MCF 10A (cell line): ENCODE results near the gene FERMT3. TPM values are rescaled to one million over a fixed set of nuclear protein-coding genes. Genes with fewer than 3 reads are reported as not detected.
A peak's percentile ranks its signal among the peaks of the same experiment; 100 is the strongest.

Source experiments
- BruUV-seq: library from RNA; stranded (reverse); fragments of 400-500 nt; replicated peaks from 2 replicates; lab custom pipeline; 2021; lab: Mats Ljungman, UMichigan
- CTCF ChIA-PET: fragments of 300-600 bp; sonication (Branson Sonifier 250); formaldehyde crosslinking; extraction: SDS; loops from one replicate; lab custom pipeline; 2021; ENCODE audit warnings: antibody characterized with exemption, inconsistent platforms; lab: Yijun Ruan, JAX
- POLR2A ChIA-PET: fragments of 300-600, 350-650 bp; sonication (Branson Sonifier 250); formaldehyde crosslinking; extraction: SDS; loops from one replicate; lab custom pipeline; 2020; ENCODE audit warnings: antibody characterized with exemption, inconsistent platforms; lab: Yijun Ruan, JAX
- DNase-seq: peaks from one replicate; pipeline ENCODE4 v3.0.0-alpha.2; 2018; ENCODE audit not compliant: unreplicated experiment
- H3K27ac Mint-ChIP-seq: one replicate; pipeline ENCODE4 v1.8.0; 2022; ENCODE audit warnings: mild to moderate bottlenecking, low read depth, mixed read lengths; ENCODE audit not compliant: unreplicated experiment
- H3K27me3 Mint-ChIP-seq: one replicate; pipeline ENCODE4 v1.8.0; 2022; ENCODE audit warnings: mixed read lengths; ENCODE audit not compliant: insufficient read depth, unreplicated experiment
- H3K36me3 Mint-ChIP-seq: one replicate; pipeline ENCODE4 v1.8.0; 2022; ENCODE audit warnings: mild to moderate bottlenecking, moderate library complexity, mixed read lengths; ENCODE audit not compliant: insufficient read depth, unreplicated experiment
- H3K4me1 Mint-ChIP-seq: one replicate; pipeline ENCODE4 v1.8.0; 2022; ENCODE audit warnings: mixed read lengths; ENCODE audit not compliant: insufficient read depth, unreplicated experiment
- H3K4me3 Mint-ChIP-seq: one replicate; pipeline ENCODE4 v1.8.0; 2022; ENCODE audit warnings: mild to moderate bottlenecking, moderate library complexity, mixed read lengths; ENCODE audit not compliant: unreplicated experiment
- H3K9me3 Mint-ChIP-seq: one replicate; pipeline ENCODE4 v1.8.0; 2022; ENCODE audit warnings: mixed read lengths; ENCODE audit not compliant: unreplicated experiment
- intact Hi-C: fragments of 100-400 bp; cut with micrococcal nuclease; formaldehyde crosslinking; loops from 2 replicates; pipeline ENCODE4 v1.14.1; 2022
- total RNA-seq: library from RNA; stranded (reverse); gene quantifications from 2 replicates; pipeline ENCODE4 v1.2.3, GENCODE V29; 2022
- TF ChIP-seq, protein P1 (sequence below): fragments of 200-600 bp; IDR thresholded peaks from one replicate; pipeline ENCODE4 v1.8.0; 2022; ENCODE audit warnings: antibody characterized with exemption, mild to moderate bottlenecking; ENCODE audit not compliant: unreplicated experiment

FERMT3 gene
- total RNA-seq, 1 experiment from 2014 or later: 0.44 TPM

DNA sequence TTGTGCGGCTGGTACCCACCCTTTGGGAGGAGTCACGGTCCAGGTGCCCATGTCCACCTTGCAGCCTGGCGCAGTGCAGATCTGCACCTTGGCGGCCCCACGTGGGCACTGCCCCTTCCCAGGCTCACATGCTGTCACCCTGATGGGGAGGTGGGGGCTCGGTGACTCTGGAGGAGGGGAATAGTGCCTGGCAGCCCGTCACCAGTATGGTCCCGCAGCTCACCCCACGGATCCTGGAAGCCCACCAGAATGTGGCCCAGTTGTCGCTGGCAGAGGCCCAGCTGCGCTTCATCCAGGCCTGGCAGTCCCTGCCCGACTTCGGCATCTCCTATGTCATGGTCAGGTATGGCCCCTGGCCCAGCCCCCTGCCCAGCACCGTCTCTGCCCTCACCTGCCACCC, 14.3 kb downstream of the FERMT3 start:
- H3K36me3 Mint-ChIP-seq: peaks cover 14% of the 10 kb centered on the region
- no peak for DNase-seq
- POLR2A ChIA-PET: no interaction called here
- H3K9me3 Mint-ChIP-seq: no peaks in the 10 kb centered on the region
- no peak overlapping the region for H3K27ac Mint-ChIP-seq
- no peaks in the 10 kb centered on the region for H3K27me3 Mint-ChIP-seq
- BruUV-seq: no TSS peak
- intact Hi-C loops: no loop called here
- peaks cover 8% of the 10 kb centered on the region for H3K4me1 Mint-ChIP-seq
- TF ChIP-seq, protein P1, sequence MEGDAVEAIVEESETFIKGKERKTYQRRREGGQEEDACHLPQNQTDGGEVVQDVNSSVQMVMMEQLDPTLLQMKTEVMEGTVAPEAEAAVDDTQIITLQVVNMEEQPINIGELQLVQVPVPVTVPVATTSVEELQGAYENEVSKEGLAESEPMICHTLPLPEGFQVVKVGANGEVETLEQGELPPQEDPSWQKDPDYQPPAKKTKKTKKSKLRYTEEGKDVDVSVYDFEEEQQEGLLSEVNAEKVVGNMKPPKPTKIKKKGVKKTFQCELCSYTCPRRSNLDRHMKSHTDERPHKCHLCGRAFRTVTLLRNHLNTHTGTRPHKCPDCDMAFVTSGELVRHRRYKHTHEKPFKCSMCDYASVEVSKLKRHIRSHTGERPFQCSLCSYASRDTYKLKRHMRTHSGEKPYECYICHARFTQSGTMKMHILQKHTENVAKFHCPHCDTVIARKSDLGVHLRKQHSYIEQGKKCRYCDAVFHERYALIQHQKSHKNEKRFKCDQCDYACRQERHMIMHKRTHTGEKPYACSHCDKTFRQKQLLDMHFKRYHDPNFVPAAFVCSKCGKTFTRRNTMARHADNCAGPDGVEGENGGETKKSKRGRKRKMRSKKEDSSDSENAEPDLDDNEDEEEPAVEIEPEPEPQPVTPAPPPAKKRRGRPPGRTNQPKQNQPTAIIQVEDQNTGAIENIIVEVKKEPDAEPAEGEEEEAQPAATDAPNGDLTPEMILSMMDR: no peak
- no peak overlapping the region for H3K4me3 Mint-ChIP-seq
- CTCF ChIA-PET: interaction anchor here (0.8 kb wide), 1 partner anchor 16 kb away, joined by 5 read pairs; no protein-coding TSS in a partner anchor

- H3K4me1 Mint-ChIP-seq: peaks cover 8% of the 10 kb centered on the region
- POLR2A ChIA-PET: interaction anchor here (11.9 kb wide), 1 partner anchor 21 kb away, joined by 122 read pairs; the partner anchor contains the start of genes FKBP2 and PPP1R14B
Observed at GRCh38 chr11:64222651-64223000, 16.1 kb downstream of the FERMT3 start.

DNA sequence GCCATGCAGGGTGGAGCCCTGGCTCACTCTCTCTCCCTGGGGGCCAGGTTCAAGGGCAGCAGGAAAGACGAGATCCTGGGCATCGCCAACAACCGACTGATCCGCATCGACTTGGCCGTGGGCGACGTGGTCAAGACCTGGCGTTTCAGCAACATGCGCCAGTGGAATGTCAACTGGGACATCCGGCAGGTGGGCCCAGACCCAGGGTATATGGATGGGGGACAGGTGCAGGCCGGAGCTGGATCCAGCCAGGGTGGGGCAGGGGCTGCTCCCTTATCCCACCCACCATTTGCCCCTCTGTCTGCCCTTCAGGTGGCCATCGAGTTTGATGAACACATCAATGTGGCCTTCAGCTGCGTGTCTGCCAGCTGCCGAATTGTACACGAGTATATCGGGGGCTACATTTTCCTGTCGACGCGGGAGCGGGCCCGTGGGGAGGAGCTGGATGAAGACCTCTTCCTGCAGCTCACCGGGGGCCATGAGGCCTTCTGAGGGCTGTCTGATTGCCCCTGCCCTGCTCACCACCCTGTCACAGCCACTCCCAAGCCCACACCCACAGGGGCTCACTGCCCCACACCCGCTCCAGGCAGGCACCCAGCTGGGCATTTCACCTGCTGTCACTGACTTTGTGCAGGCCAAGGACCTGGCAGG, 16.6 kb downstream of the FERMT3 start:
- ChIA-PET POLR2A (interaction anchor here (11.9 kb wide), 1 partner anchor 20 kb away, joined by 122 read pairs; the partner anchor contains the start of genes FKBP2 and PPP1R14B), CTCF (interaction anchor here (0.5 to 4.7 kb wide), 6 partner anchors 17 to 1449 kb away, joined by 3 to 22 read pairs (median 3); partner anchors contain the start of gene TMEM179B)
- intact Hi-C loops: no loop called here
- peaks cover 8% of the 10 kb centered on the region for H3K4me1 Mint-ChIP-seq
- DNase-seq: no peak
- TF ChIP-seq, protein P1: no peak
- no peaks in the 10 kb centered on the region for H3K27me3 Mint-ChIP-seq
- H3K36me3 Mint-ChIP-seq: peaks cover 15% of the 10 kb centered on the region
- no peak overlapping the region for H3K27ac Mint-ChIP-seq
- no peaks in the 10 kb centered on the region for H3K9me3 Mint-ChIP-seq
- H3K4me3 Mint-ChIP-seq: no peak overlapping the region
- no TSS peak for BruUV-seq

More at GRCh38 chr11:64222651-64223000, 16.1 kb downstream of the FERMT3 start:
- no TSS peak for BruUV-seq
- no peaks in the 10 kb centered on the region for H3K9me3 Mint-ChIP-seq
- H3K27ac Mint-ChIP-seq: no peak overlapping the region
- H3K27me3 Mint-ChIP-seq: no peaks in the 10 kb centered on the region
- intact Hi-C loops: no loop called here
- TF ChIP-seq, protein P1: no peak
- H3K36me3 Mint-ChIP-seq: peaks cover 15% of the 10 kb centered on the region
- H3K4me3 Mint-ChIP-seq: no peak overlapping the region
- DNase-seq: no peak
- CTCF ChIA-PET: interaction anchor here (0.5 to 4.7 kb wide), 4 partner anchors 18 to 1449 kb away, joined by 3 to 22 read pairs (median 6); no protein-coding TSS in a partner anchor

GRCh38 chr11:64224151-64224890, 17.8 kb downstream of the FERMT3 start:
- TF ChIP-seq, protein P1: no peak
- peaks cover 7% of the 10 kb centered on the region for H3K36me3 Mint-ChIP-seq
- H3K9me3 Mint-ChIP-seq: no peaks in the 10 kb centered on the region
- DNase-seq: peak; percentile 81
- intact Hi-C loops: no loop called here
- ChIA-PET POLR2A (interaction anchor here (0.5 to 11.9 kb wide), 6 partner anchors 9 to 1434 kb away, joined by 3 to 122 read pairs (median 3); partner anchors contain the start of genes FKBP2, PPP1R14B, PRDX5 and TRMT112), CTCF (interaction anchor here (0.6 to 4.7 kb wide), 5 partner anchors 17 to 131 kb away, joined by 3 to 22 read pairs (median 3); no protein-coding TSS in a partner anchor)
- no peak overlapping the region for H3K27ac Mint-ChIP-seq
- H3K4me1 Mint-ChIP-seq: peaks cover 8% of the 10 kb centered on the region
- no TSS peak for BruUV-seq
- H3K4me3 Mint-ChIP-seq: peak overlapping the region; percentile 80
- H3K27me3 Mint-ChIP-seq: no peaks in the 10 kb centered on the region
